HepG2 (cell line): Measurements from ENCODE around the gene FAM131A. TPM values are rescaled to one million over a fixed set of nuclear protein-coding genes. Genes with fewer than 3 reads are reported as not detected.

Experiments
- ATRX ChIP-seq: sonication (generic); formaldehyde crosslinking; IDR thresholded peaks from 2 replicates; pipeline ENCODE4 v1.4.0; 2020; ENCODE audit warnings: missing genetic modification reagents, borderline replicate concordance
- FOXA3 ChIP-seq: IDR thresholded peaks from 2 replicates; pipeline ENCODE4 v1.6.1; 2016; ENCODE audit warnings: missing genetic modification reagents, missing compliant biosample characterization
- FOXM1 ChIP-seq: sonication (generic); formaldehyde crosslinking; IDR thresholded peaks from 2 replicates; pipeline ENCODE4 v1.5.0; 2020; ENCODE audit warnings: missing genetic modification reagents
- GATAD2A ChIP-seq: IDR thresholded peaks from 2 replicates; pipeline ENCODE4 v1.6.1; 2016
- GMEB2 ChIP-seq: IDR thresholded peaks from 2 replicates; pipeline ENCODE4 v1.6.1; 2016; ENCODE audit warnings: missing biosample characterization, missing genetic modification reagents, low read depth
- HNRNPH1 ChIP-seq: fragments of 200-400 bp; formaldehyde crosslinking; optimal IDR thresholded peaks from 2 replicates; pipeline ENCODE3; 2017; ENCODE audit warnings: mild to moderate bottlenecking, low read depth, low read length
- ISL2 ChIP-seq: sonication (generic); formaldehyde crosslinking; IDR thresholded peaks from 2 replicates; pipeline ENCODE4 v1.5.0; 2020; ENCODE audit warnings: missing genetic modification reagents
- KAT2B ChIP-seq: fragments of 150-350 bp; IDR thresholded peaks from 2 replicates; pipeline ENCODE4 v1.6.1; 2014; ENCODE audit warnings: low read depth, low read length, borderline replicate concordance
- KDM2A ChIP-seq: sonication (generic); formaldehyde crosslinking; IDR thresholded peaks from 2 replicates; pipeline ENCODE4 v1.4.0; 2020; ENCODE audit warnings: low read depth, missing genetic modification reagents, borderline replicate concordance
- NR2F2 ChIP-seq: IDR thresholded peaks from 2 replicates; pipeline ENCODE4 v1.6.1; 2012; ENCODE audit warnings: low read depth, inconsistent platforms, borderline replicate concordance
- PRMT3 ChIP-seq: sonication (generic); formaldehyde crosslinking; IDR thresholded peaks from 2 replicates; pipeline ENCODE4 v1.8.1; 2022; ENCODE audit warnings: low read depth, mild to moderate bottlenecking, moderate library complexity, missing genetic modification reagents, borderline replicate concordance
- RFXAP ChIP-seq: sonication (generic); formaldehyde crosslinking; IDR thresholded peaks from 2 replicates; pipeline ENCODE4 v1.4.0; 2020; ENCODE audit warnings: missing genetic modification reagents, borderline replicate concordance
- TBL1XR1 ChIP-seq: fragments of 150-350 bp; IDR thresholded peaks from 2 replicates; pipeline ENCODE4 v1.6.1; 2014; ENCODE audit warnings: borderline replicate concordance, low read length; ENCODE audit not compliant: partially characterized antibody
- TGIF2 ChIP-seq: IDR thresholded peaks from 2 replicates; pipeline ENCODE4 v1.6.1; 2016; ENCODE audit warnings: control low read depth, missing compliant biosample characterization
- ZBTB8A ChIP-seq: sonication (generic); formaldehyde crosslinking; IDR thresholded peaks from 2 replicates; pipeline ENCODE4 v1.4.0; 2020; ENCODE audit warnings: mild to moderate bottlenecking, low read depth, missing genetic modification reagents, borderline replicate concordance
- ZFAT ChIP-seq: sonication (generic); formaldehyde crosslinking; conservative IDR thresholded peaks from 2 replicates; pipeline ENCODE4 v1.8.1; 2023; ENCODE audit warnings: missing genetic modification reagents, inconsistent platforms
- ZNF275 ChIP-seq: sonication (generic); formaldehyde crosslinking; IDR thresholded peaks from 2 replicates; pipeline ENCODE4 v1.8.0; 2022; ENCODE audit warnings: missing genetic modification reagents, mild to moderate bottlenecking, inconsistent platforms, borderline replicate concordance
- ZNF549 ChIP-seq: sonication (generic); formaldehyde crosslinking; IDR thresholded peaks from 2 replicates; pipeline ENCODE4 v1.5.0; 2020; ENCODE audit warnings: missing genetic modification reagents
- ZNF550 ChIP-seq: sonication (generic); formaldehyde crosslinking; IDR thresholded peaks from 2 replicates; pipeline ENCODE4 v1.4.0; 2020; ENCODE audit warnings: mild to moderate bottlenecking, missing genetic modification reagents, borderline replicate concordance
- ZNF766 ChIP-seq: sonication (generic); formaldehyde crosslinking; IDR thresholded peaks from 2 replicates; pipeline ENCODE4 v1.5.0; 2020; ENCODE audit warnings: missing genetic modification reagents, borderline replicate concordance
- ZSCAN29 ChIP-seq: sonication (generic); formaldehyde crosslinking; conservative IDR thresholded peaks from 2 replicates; pipeline ENCODE4 v1.4.0; 2020; ENCODE audit warnings: mild to moderate bottlenecking, missing genetic modification reagents
- polyA plus RNA-seq, 8 experiments: library from polyadenylated mRNA; depleted of rRNA in 3 of 8; stranded (reverse) in 7 of 8; unstranded in 1 of 8; fragments of >200 nt; fragmentation: Illumina TruSeq in 4 of 8; extraction: Trizol in 4 of 8; gene quantifications; 2 replicates each; pipeline versions ENCODE4 v1.2.1 to v1.2.3, GENCODE V29; 2011 to 2016; ENCODE audit warnings: low read depth in 4 of 8, missing spikeins in 1 of 8, mixed read lengths in 1 of 8; ENCODE audit not compliant: insufficient read depth in 1 of 8
- total RNA-seq, 5 experiments: library from RNA; depleted of rRNA; stranded (reverse); fragments of >200 nt; fragmentation: Illumina TruSeq; extraction: Trizol; gene quantifications; 2 replicates each; pipeline ENCODE4 v1.2.3, GENCODE V29; 2016; ENCODE audit warnings: low read depth in 1 of 5
- TF ChIP-seq, protein P1 (sequence below): sonication (generic); formaldehyde crosslinking; IDR thresholded peaks from 2 replicates; pipeline ENCODE4 v1.5.1; 2020; ENCODE audit warnings: mild to moderate bottlenecking, missing genetic modification reagents
- TF ChIP-seq, protein P2 (sequence below): sonication (generic); formaldehyde crosslinking; IDR thresholded peaks from 2 replicates; pipeline ENCODE4 v1.5.1; 2020; ENCODE audit warnings: mild to moderate bottlenecking, missing genetic modification reagents, borderline replicate concordance

FAM131A gene
- total and polyA plus RNA-seq, 2 of the 13 experiments (the other 11 are each of a cell fraction or from before 2014, with no cell fraction given): 9.2 to 9.3 TPM

GRCh38 chr3:184377882-184378445, 40.6 kb downstream of the FAM131A start, which contains the start of gene THPO (continued):
- no peak for TF ChIP-seq FOXM1
- 0 out of 2 replicates have a peak, but pooled peaks have one; percentile 22 for TF ChIP-seq GATAD2A (CRISPR knock-in tag)
- 0 out of 2 replicates have a peak, but pooled peaks have one; percentile 33 for TF ChIP-seq FOXA3 (CRISPR knock-in tag)
- TF ChIP-seq ATRX (CRISPR knock-in tag): no peak
- TF ChIP-seq PRMT3 (CRISPR knock-in tag): no peak
- TF ChIP-seq, protein P1, sequence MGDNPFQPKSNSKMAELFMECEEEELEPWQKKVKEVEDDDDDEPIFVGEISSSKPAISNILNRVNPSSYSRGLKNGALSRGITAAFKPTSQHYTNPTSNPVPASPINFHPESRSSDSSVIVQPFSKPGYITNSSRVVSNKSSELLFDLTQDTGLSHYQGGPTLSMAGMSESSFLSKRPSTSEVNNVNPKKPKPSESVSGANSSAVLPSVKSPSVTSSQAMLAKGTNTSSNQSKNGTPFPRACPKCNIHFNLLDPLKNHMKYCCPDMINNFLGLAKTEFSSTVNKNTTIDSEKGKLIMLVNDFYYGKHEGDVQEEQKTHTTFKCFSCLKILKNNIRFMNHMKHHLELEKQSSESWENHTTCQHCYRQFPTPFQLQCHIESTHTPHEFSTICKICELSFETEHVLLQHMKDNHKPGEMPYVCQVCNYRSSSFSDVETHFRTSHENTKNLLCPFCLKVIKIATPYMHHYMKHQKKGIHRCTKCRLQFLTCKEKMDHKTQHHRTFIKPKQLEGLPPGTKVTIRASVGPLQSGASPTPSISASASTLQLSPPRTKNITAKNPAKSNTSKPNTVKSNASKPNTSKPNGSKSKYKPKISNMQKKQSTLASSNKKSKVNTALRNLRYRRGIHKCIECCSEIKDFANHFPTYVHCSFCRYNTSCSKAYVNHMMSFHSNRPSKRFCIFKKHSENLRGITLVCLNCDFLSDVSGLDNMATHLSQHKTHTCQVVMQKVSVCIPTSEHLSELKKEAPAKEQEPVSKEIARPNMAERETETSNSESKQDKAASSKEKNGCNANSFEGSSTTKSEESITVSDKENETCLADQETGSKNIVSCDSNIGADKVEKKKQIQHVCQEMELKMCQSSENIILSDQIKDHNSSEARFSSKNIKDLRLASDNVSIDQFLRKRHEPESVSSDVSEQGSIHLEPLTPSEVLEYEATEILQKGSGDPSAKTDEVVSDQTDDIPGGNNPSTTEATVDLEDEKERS: no peak
- peak; percentile 56; the same call in 1 of the 2 replicates for TF ChIP-seq NR2F2
- TF ChIP-seq TGIF2: peak; percentile 83
- TF ChIP-seq ZNF549 (CRISPR knock-in tag): no peak
- no peak for TF ChIP-seq GMEB2 (CRISPR knock-in tag)
- TF ChIP-seq ZNF275 (CRISPR knock-in tag): no peak
- TF ChIP-seq RFXAP (CRISPR knock-in tag): peak; percentile 76
- no peak for TF ChIP-seq ZBTB8A (CRISPR knock-in tag)
- TF ChIP-seq, protein P2, sequence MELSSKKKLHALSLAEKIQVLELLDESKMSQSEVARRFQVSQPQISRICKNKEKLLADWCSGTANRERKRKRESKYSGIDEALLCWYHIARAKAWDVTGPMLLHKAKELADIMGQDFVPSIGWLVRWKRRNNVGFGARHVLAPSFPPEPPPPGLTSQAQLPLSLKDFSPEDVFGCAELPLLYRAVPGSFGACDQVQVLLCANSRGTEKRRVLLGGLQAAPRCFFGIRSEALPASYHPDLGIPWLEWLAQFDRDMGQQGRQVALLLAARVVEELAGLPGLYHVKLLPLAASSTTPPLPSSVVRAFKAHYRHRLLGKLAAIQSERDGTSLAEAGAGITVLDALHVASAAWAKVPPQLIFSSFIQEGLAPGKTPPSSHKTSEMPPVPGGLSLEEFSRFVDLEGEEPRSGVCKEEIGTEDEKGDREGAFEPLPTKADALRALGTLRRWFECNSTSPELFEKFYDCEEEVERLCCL (CRISPR knock-in tag): no peak
- TF ChIP-seq ZSCAN29: 0 out of 2 replicates have a peak, but pooled peaks have one; percentile 41
- TF ChIP-seq TBL1XR1: no peak
- no peak for TF ChIP-seq ZNF550 (CRISPR knock-in tag)
- no peak for TF ChIP-seq ZFAT (CRISPR knock-in tag)
- no peak for TF ChIP-seq KAT2B
- no peak for TF ChIP-seq HNRNPH1
- peak; percentile 64 for TF ChIP-seq KDM2A (CRISPR knock-in tag)
- peak; percentile 46; the same call in 1 of the 2 replicates for TF ChIP-seq ZNF766 (CRISPR knock-in tag)
- 0 out of 2 replicates have a peak, but pooled peaks have one; percentile 67 for TF ChIP-seq ISL2
